GM23338 (cell line): ENCODE results near the gene SLC9A9. TPM values are rescaled to one million over a fixed set of nuclear protein-coding genes. Genes with fewer than 3 reads are reported as not detected.

Source experiments
- CREB1 ChIP-seq: fragments of 250-450 bp; sonication (Bioruptor Pico); IDR thresholded peaks from 2 replicates; pipeline ENCODE4 v1.5.0; 2020; ENCODE audit warnings: low read depth, mild to moderate bottlenecking, moderate library complexity
- EZH2 ChIP-seq: fragments of 200-600 bp; sonication (generic); IDR thresholded peaks from one replicate; pipeline ENCODE4 v1.8.0; 2017; ENCODE audit warnings: antibody characterized with exemption, mild to moderate bottlenecking, low read depth; ENCODE audit not compliant: unreplicated experiment
- POLR2AphosphoS5 ChIP-seq: IDR thresholded peaks from 2 replicates; pipeline ENCODE4 v1.6.1; 2016; ENCODE audit warnings: antibody characterized with exemption, low read depth
- REST ChIP-seq: IDR thresholded peaks from one replicate; pipeline ENCODE4 v1.6.1; 2018; ENCODE audit warnings: antibody characterized with exemption; ENCODE audit not compliant: unreplicated experiment
- ZNF114 ChIP-seq: fragments of 250-450 bp; sonication (Bioruptor Pico); IDR thresholded peaks from 2 replicates; pipeline ENCODE4 v1.5.0; 2020; ENCODE audit warnings: mild to moderate bottlenecking, moderate library complexity
- ZNF331 ChIP-seq: fragments of 250-450 bp; sonication (Bioruptor Pico); IDR thresholded peaks from 2 replicates; pipeline ENCODE4 v1.5.0; 2020; ENCODE audit warnings: low read depth, mild to moderate bottlenecking, moderate library complexity
- ZNF462 ChIP-seq: fragments of 250-450 bp; sonication (Bioruptor Pico); IDR thresholded peaks from 2 replicates; pipeline ENCODE4 v1.5.0; 2020; ENCODE audit warnings: mild to moderate bottlenecking, moderate library complexity
- polyA plus RNA-seq: library from polyadenylated mRNA; unstranded; fragments of >200 nt; fragmentation: Nextera tagmentation; extraction: Ambion mirVana; gene quantifications from 2 replicates; pipeline ENCODE4 v1.2.1, GENCODE V29; 2016
- total RNA-seq: library from RNA; depleted of rRNA; stranded (reverse); fragments of >200 nt; shearing (Covaris generic); gene quantifications from 2 replicates; pipeline ENCODE4 v1.2.3, GENCODE V29; 2014
- TF ChIP-seq, protein P1 (sequence below): IDR thresholded peaks from 2 replicates; pipeline ENCODE4 v1.6.1; 2016; ENCODE audit warnings: antibody characterized with exemption

The SLC9A9 gene
- total and polyA plus RNA-seq, 2 experiments from 2014 or later, result 1.3 to 1.6 TPM

GRCh38 chr3:143619231-143619630, 229.0 kb downstream of the SLC9A9 start (continued):
- no peak for TF ChIP-seq ZNF462
- no peak for TF ChIP-seq POLR2AphosphoS5
- TF ChIP-seq, protein P1, sequence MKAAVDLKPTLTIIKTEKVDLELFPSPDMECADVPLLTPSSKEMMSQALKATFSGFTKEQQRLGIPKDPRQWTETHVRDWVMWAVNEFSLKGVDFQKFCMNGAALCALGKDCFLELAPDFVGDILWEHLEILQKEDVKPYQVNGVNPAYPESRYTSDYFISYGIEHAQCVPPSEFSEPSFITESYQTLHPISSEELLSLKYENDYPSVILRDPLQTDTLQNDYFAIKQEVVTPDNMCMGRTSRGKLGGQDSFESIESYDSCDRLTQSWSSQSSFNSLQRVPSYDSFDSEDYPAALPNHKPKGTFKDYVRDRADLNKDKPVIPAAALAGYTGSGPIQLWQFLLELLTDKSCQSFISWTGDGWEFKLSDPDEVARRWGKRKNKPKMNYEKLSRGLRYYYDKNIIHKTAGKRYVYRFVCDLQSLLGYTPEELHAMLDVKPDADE, result no peak
- no peak for TF ChIP-seq REST
- no peak for TF ChIP-seq CREB1 (CRISPR knock-in tag)
- TF ChIP-seq ZNF114 (CRISPR knock-in tag), result no peak
- no peak for TF ChIP-seq EZH2
- TF ChIP-seq ZNF331 (CRISPR knock-in tag), result no peak
